Spleen (tissue), 7 donors: Measurements from ENCODE around the gene FRAS1.

ENCODE experiments used
- POLR2A ChIP-seq, 3 donors: fragments of 450-650 bp; IDR thresholded peaks; one replicate each; pipeline ENCODE4 v1.5.1; 2017; ENCODE audit warnings: antibody characterized with exemption in 3 of 3, mild to moderate bottlenecking in 1 of 3
- TF ChIP-seq, protein P1 (sequence below), 11 experiments: fragments of 200-600 bp in 7 of 11; fragments of 450-650 bp in 4 of 11; sonication (generic) in 4 of 11; IDR thresholded peaks in 8 of 11; conservative IDR thresholded peaks in 3 of 11; 1 replicate in 7 of 11; 2 replicates in 4 of 11; pipeline versions ENCODE4 v1.4.0 to v1.8.0; 2016 to 2021; ENCODE audit warnings: antibody characterized with exemption in 11 of 11, inconsistent platforms in 4 of 11, mild to moderate bottlenecking in 1 of 11
- donor health status: DM: no; HTN: no; CAD: no; lungs with moderate emphysema.
- donor health status: DM: no; HTN: no; CAD: no.
- donor health status: DM: no; HTN: no; CAD: no.

DNA sequence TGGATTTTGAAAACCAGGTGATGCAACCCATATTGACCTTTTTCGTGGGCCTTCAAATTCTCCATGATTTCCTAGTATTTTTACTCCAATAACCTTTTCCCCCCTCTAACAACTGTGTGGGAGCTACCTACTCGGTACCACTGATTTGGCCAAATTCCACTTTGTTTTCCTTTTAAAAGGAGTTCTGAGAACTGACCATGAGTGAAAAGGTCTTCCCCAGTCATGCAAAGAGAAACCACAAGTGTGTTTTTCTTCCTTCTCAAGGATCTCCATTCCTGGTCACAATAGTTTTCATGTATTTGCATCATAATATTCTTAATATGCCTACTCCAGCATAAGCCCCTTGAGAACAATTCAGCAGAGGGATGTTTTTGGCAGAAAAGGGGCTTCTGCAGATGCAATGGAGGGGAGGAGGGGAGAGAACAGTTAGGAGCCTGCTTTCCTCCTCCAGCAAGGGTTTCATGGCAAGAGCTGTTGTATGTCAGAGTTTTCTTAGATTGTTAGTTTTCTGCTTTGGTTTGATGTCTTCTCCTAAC is 299.2 kb downstream of the FRAS1 start:
- TF ChIP-seq POLR2A (IDR thresholded peaks at IDR 0.05), result no peak
- TF ChIP-seq, protein P1, sequence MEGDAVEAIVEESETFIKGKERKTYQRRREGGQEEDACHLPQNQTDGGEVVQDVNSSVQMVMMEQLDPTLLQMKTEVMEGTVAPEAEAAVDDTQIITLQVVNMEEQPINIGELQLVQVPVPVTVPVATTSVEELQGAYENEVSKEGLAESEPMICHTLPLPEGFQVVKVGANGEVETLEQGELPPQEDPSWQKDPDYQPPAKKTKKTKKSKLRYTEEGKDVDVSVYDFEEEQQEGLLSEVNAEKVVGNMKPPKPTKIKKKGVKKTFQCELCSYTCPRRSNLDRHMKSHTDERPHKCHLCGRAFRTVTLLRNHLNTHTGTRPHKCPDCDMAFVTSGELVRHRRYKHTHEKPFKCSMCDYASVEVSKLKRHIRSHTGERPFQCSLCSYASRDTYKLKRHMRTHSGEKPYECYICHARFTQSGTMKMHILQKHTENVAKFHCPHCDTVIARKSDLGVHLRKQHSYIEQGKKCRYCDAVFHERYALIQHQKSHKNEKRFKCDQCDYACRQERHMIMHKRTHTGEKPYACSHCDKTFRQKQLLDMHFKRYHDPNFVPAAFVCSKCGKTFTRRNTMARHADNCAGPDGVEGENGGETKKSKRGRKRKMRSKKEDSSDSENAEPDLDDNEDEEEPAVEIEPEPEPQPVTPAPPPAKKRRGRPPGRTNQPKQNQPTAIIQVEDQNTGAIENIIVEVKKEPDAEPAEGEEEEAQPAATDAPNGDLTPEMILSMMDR (IDR thresholded peaks at IDR 0.05 in 8 of 11, conservative IDR thresholded peaks at IDR 0.05 in 3 of 11), result no peak
